AG09319 (cell line): ENCODE measurements around the gene ZNF593OS.

ENCODE experiments used
- DNase-seq: peaks from one replicate; pipeline ENCODE4 v3.0.0-alpha.2; 2010; ENCODE audit warnings: low read depth; ENCODE audit errors: extremely low read depth
- TF ChIP-seq, protein P1 (sequence below): IDR thresholded peaks from 2 replicates; pipeline ENCODE4 v1.5.1; 2011; ENCODE audit warnings: low read depth, mild to moderate bottlenecking, inconsistent platforms, low read length, moderate library complexity

The ZNF593OS gene

GRCh38 chr1:26158271-26158907 is 13.2 kb downstream of the ZNF593OS start:
- TF ChIP-seq, protein P1, sequence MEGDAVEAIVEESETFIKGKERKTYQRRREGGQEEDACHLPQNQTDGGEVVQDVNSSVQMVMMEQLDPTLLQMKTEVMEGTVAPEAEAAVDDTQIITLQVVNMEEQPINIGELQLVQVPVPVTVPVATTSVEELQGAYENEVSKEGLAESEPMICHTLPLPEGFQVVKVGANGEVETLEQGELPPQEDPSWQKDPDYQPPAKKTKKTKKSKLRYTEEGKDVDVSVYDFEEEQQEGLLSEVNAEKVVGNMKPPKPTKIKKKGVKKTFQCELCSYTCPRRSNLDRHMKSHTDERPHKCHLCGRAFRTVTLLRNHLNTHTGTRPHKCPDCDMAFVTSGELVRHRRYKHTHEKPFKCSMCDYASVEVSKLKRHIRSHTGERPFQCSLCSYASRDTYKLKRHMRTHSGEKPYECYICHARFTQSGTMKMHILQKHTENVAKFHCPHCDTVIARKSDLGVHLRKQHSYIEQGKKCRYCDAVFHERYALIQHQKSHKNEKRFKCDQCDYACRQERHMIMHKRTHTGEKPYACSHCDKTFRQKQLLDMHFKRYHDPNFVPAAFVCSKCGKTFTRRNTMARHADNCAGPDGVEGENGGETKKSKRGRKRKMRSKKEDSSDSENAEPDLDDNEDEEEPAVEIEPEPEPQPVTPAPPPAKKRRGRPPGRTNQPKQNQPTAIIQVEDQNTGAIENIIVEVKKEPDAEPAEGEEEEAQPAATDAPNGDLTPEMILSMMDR: no peak
- DNase-seq: no peak

GRCh38 chr1:26156285-26157038 is 15.2 kb downstream of the ZNF593OS start:
- TF ChIP-seq, protein P1: no peak
- DNase-seq: no peak

- no peak for DNase-seq
- TF ChIP-seq, protein P1: no peak
Observed at GRCh38 chr1:26155370-26156284, 16.0 kb downstream of the ZNF593OS start.

DNA sequence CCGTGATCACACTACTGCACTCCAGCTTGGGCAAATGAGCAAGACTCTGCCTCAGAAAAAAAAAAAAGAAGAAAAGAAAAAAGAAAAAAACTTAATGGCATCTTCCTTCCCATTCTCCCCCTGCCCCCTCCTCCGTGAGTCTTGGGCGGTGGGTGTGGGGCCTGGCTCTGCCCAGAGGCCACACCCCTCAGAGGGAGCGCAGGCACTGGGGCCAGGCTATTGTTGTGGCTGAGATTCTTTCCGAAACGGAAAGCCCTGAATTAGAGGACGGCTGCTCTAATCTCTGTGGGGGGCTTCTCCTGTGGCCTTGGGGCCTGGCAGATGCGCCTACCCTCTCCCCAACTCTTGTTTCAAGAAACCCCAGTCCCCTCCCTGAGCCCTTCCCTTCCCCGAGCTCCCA is 16.9 kb downstream of the ZNF593OS start:
- DNase-seq: no peak
- TF ChIP-seq, protein P1: no peak

DNA sequence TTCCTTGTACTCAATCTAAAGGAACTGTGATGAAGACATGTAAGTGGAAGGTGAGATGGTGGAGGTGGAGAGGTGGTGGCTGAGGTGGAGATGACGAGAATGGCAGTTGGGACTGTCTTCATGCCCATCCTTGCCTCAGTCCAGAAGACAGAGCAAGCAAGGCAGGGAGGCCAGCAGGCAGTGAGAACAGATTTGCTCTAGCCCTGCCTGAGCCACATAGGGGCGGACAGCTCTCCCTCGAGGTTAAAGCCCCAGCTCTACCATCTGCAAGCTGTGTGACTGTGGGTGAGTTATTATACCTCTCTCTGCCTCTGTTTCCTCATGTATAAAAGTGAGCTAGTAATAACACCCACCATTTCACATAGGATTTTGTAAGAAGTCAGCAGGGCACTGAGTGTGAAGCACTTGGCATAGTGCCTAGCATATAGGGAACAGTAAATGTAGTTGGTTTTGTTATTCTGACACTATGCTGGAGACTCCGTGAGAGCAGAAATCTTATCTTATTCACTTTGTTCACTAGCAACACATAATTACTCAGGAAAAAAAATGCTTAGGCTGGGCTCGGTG is 17.6 kb downstream of the ZNF593OS start:
- no peak for DNase-seq
- TF ChIP-seq, protein P1: no peak

DNA sequence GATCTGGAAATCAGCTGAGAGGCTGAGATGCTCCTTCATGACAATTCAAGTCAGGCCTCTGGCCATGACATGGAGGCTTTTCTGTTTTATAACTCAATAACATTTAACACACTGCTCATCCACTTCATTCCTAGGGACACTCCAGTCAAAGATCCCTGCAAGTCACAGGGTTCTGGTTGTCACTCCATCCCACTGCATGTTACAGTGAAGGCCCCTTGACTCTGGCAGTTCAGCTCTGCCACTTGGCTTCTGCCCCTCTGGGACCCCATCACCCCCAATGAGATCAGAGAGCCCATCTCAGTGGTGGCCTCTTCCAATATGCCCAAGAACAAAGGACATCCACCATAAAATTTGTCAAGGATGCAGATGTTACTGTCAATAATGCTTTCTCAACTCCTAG is 22.7 kb downstream of the ZNF593OS start:
- DNase-seq: no peak
- TF ChIP-seq, protein P1: no peak
